K562 (cell line): ENCODE data around the gene TOR1B. TPM values are rescaled to one million over a fixed set of nuclear protein-coding genes. Genes with fewer than 3 reads are reported as not detected.

Source experiments
- ATAC-seq: fragments of 200-7000 bp; cut with Tn5 transposase; 3 replicates; pipeline ENCODE4 v1.9.1; 2020; ENCODE audit warnings: moderate library complexity
- BruUV-seq: library from RNA; stranded (reverse); fragments of 400-500 nt; replicated peaks from 2 replicates; lab custom pipeline; 2021; lab: Mats Ljungman, UMichigan
- CTCF ChIA-PET: fragments of 300-600 bp; formaldehyde crosslinking; extraction: SDS; loops from one replicate; lab custom pipeline; 2021; ENCODE audit warnings: low intra/inter-chr PET ratio; lab: Yijun Ruan, JAX
- POLR2A ChIA-PET: fragments of 300-600, 350-650 bp; sonication (Branson Sonifier 250); formaldehyde crosslinking; extraction: SDS; loops from one replicate; lab custom pipeline; 2021; ENCODE audit warnings: antibody characterized with exemption, inconsistent platforms; lab: Yijun Ruan, JAX
- DNase-seq, 4 experiments: peaks; one replicate each; pipeline versions ENCODE4 v3.0.0 to v3.0.0-alpha.2; 2011 to 2018; ENCODE audit warnings: low spot score in 3 of 4, mixed read lengths in 3 of 4; ENCODE audit errors: extremely low read depth in 1 of 4
- FAIRE-seq: peaks from 2 replicates; lab custom pipeline; 2011; peaks lifted over from hg19 to GRCh38; lab: Jason Lieb, UNC
- H2AFZ ChIP-seq: 2 replicates; pipeline ENCODE4 v1.6.0; 2011; ENCODE audit warnings: low read depth, low read length, control low read depth, inconsistent platforms
- H3K27ac ChIP-seq: fragments of 200-600 bp; 3 replicates; pipeline ENCODE4 v1.8.0; 2011; ENCODE audit warnings: low read depth, mild to moderate bottlenecking, control low read depth, inconsistent platforms, low read length, moderate library complexity, mixed read lengths; ENCODE audit errors: extremely low read depth
- H3K27me3 ChIP-seq, 2 experiments: fragments of 300-600 bp in 1 of 2; 2 replicates in 1 of 2; 3 replicates in 1 of 2; pipeline versions ENCODE4 v1.6.0 to v1.8.0; 2011; ENCODE audit warnings: inconsistent platforms in 2 of 2, low read length in 2 of 2, mild to moderate bottlenecking in 1 of 2, mixed read lengths in 1 of 2, moderate library complexity in 1 of 2; ENCODE audit not compliant: control insufficient read depth in 2 of 2, insufficient read depth in 2 of 2
- H3K36me3 ChIP-seq: fragments of 300-600 bp; 3 replicates; pipeline ENCODE4 v1.8.0; 2011; ENCODE audit warnings: mild to moderate bottlenecking, low read length, inconsistent platforms; ENCODE audit not compliant: control insufficient read depth, insufficient read depth
- H3K4me1 ChIP-seq, 2 experiments: fragments of 200-600 bp in 1 of 2; replicated peaks in 1 of 2; 2 replicates in 1 of 2; 3 replicates in 1 of 2; pipeline versions ENCODE4 v1.5.1 to v1.8.0; 2011; ENCODE audit warnings: inconsistent platforms in 2 of 2, low read length in 2 of 2, mild to moderate bottlenecking in 1 of 2, mixed read lengths in 1 of 2, moderate library complexity in 1 of 2; ENCODE audit not compliant: control insufficient read depth in 2 of 2, insufficient read depth in 2 of 2
- H3K4me2 ChIP-seq: 2 replicates; pipeline ENCODE4 v1.6.1; 2011; ENCODE audit warnings: low read length, control low read depth, inconsistent platforms, mixed read lengths; ENCODE audit not compliant: insufficient read depth
- H3K4me3 ChIP-seq: fragments of 200-600 bp; sonication (generic), shearing (Covaris generic); 2 replicates; pipeline ENCODE4 v1.5.1; 2016; ENCODE audit warnings: control low read depth, inconsistent platforms
- H3K79me2 ChIP-seq: fragments of 200-600 bp; 3 replicates; pipeline ENCODE4 v1.8.0; 2011; ENCODE audit warnings: low read length, inconsistent platforms; ENCODE audit not compliant: control insufficient read depth, insufficient read depth
- H3K9ac ChIP-seq, 2 experiments: 2 replicates each; pipeline versions ENCODE4 v1.6.0 to v1.6.1; 2011; ENCODE audit warnings: low read depth in 2 of 2, low read length in 2 of 2, control low read depth in 1 of 2, inconsistent platforms in 1 of 2, mild to moderate bottlenecking in 1 of 2, mixed read lengths in 1 of 2; ENCODE audit not compliant: insufficient read depth in 1 of 2
- H3K9me1 ChIP-seq: one replicate; pipeline ENCODE4 v1.6.0; 2011; ENCODE audit warnings: inconsistent platforms, mild to moderate bottlenecking, low read length, moderate library complexity; ENCODE audit not compliant: control insufficient read depth, insufficient read depth
- H3K9me3 ChIP-seq: replicated peaks from 2 replicates; pipeline ENCODE4 v1.5.1; 2011; ENCODE audit warnings: low read depth, low read length, inconsistent platforms; ENCODE audit not compliant: control insufficient read depth, insufficient read depth
- H4K20me1 ChIP-seq: replicated peaks from 2 replicates; pipeline ENCODE4 v1.6.1; 2011; ENCODE audit warnings: low read length, inconsistent platforms, mixed read lengths; ENCODE audit not compliant: control insufficient read depth, insufficient read depth
- ARNT ChIP-seq, 2 experiments: fragments of 450-650 bp; IDR thresholded peaks; 2 replicates each; pipeline ENCODE4 v1.6.1; 2016; ENCODE audit warnings: mild to moderate bottlenecking in 1 of 2
- BHLHE40 ChIP-seq: IDR thresholded peaks from 2 replicates; pipeline ENCODE4 v1.6.1; 2011; ENCODE audit warnings: low read length, improper control_type of control experiment
- E2F6 ChIP-seq, 2 experiments: IDR thresholded peaks; 2 replicates each; pipeline ENCODE4 v1.6.1; 2011; ENCODE audit warnings: borderline replicate concordance in 1 of 2, control low read depth in 1 of 2, low read depth in 1 of 2, low read length in 1 of 2, mild to moderate bottlenecking in 1 of 2, mixed read lengths in 1 of 2, moderate library complexity in 1 of 2; ENCODE audit not compliant: insufficient read depth in 1 of 2, insufficient read length in 1 of 2, poor library complexity in 1 of 2, severe bottlenecking in 1 of 2; ENCODE audit errors: extremely low read depth in 1 of 2
- KLF1 ChIP-seq: fragments of 450-650 bp; IDR thresholded peaks from 2 replicates; pipeline ENCODE4 v1.6.1; 2016; ENCODE audit warnings: missing genetic modification characterization, missing compliant biosample characterization
- MYC ChIP-seq, 2 experiments: fragments of 250-450 bp in 1 of 2; sonication (Bioruptor Pico) in 1 of 2; IDR thresholded peaks; 2 replicates each; pipeline versions ENCODE4 v1.5.1 to v1.6.1; 2012 to 2021; ENCODE audit warnings: low read depth in 2 of 2, borderline replicate concordance in 1 of 2, improper control_type of control experiment in 1 of 2, low read length in 1 of 2, mild to moderate bottlenecking in 1 of 2, moderate library complexity in 1 of 2
- RB1 ChIP-seq: fragments of 450-650 bp; IDR thresholded peaks from 2 replicates; pipeline ENCODE4 v1.6.1; 2017; ENCODE audit warnings: low read depth, mild to moderate bottlenecking
- SAP30 ChIP-seq: fragments of 200-600 bp; sonication (generic); IDR thresholded peaks from 2 replicates; pipeline ENCODE4 v1.6.1; 2012; ENCODE audit warnings: borderline replicate concordance, low read depth, mild to moderate bottlenecking, moderate library complexity, low read length, control low read depth, inconsistent platforms; ENCODE audit not compliant: insufficient read depth, poor library complexity, severe bottlenecking
- SMARCA4 ChIP-seq: fragments of 450-650 bp; IDR thresholded peaks from 2 replicates; pipeline ENCODE4 v1.6.1; 2016
- XRCC4 ChIP-seq: IDR thresholded peaks from one replicate; pipeline ENCODE4 v1.6.1; 2011; ENCODE audit not compliant: insufficient read depth, insufficient read length; ENCODE audit errors: extremely low read depth
- ZBTB49 ChIP-seq: sonication (generic); formaldehyde crosslinking; IDR thresholded peaks from 2 replicates; pipeline ENCODE4 v1.8.0; 2022; ENCODE audit warnings: missing genetic modification reagents, mild to moderate bottlenecking, borderline replicate concordance
- ZFP1 ChIP-seq: fragments of 450-650 bp; formaldehyde crosslinking; IDR thresholded peaks from 2 replicates; pipeline ENCODE4 v1.4.0; 2020; ENCODE audit warnings: mild to moderate bottlenecking, mixed read lengths
- ZKSCAN1 ChIP-seq: fragments of 150-350 bp; IDR thresholded peaks from 2 replicates; pipeline ENCODE4 v1.6.1; 2016; ENCODE audit warnings: low read depth, low read length
- WGBS: fragments of 100-300 bp; shearing (Covaris generic); methylation state at CpG from one replicate; pipeline ENCODE4 v1.1.6; 2016; ENCODE audit warnings: low coverage, mixed read lengths; ENCODE audit not compliant: insufficient coverage; ENCODE audit errors: missing lambda C conversion rate; 5-methylcytosine and 5-hydroxymethylcytosine counted together
- in situ Hi-C: fragments of 300-500 bp; cut with MboI; formaldehyde crosslinking; loops from 4 replicates; pipeline ENCODE4 v1.15.0; 2018; ENCODE audit warnings: inconsistent platforms, mixed read lengths
- intact Hi-C: fragments of 100-400 bp; cut with micrococcal nuclease; formaldehyde crosslinking; loops from 2 replicates; pipeline ENCODE4 v1.14.2; 2022
- polyA plus RNA-seq, 8 experiments: library from polyadenylated mRNA; depleted of rRNA in 4 of 8; stranded (reverse) in 5 of 8; unstranded in 3 of 8; fragments of >200 nt; fragmentation: Nextera tagmentation in 2 of 8; fragmentation: Illumina TruSeq in 1 of 8; extraction: Ambion mirVana in 2 of 8; extraction: Trizol in 1 of 8; gene quantifications; 2 replicates each; pipeline versions ENCODE4 v1.2.1 to v1.2.3, GENCODE V29; 2011 to 2014; ENCODE audit warnings: inconsistent platforms in 1 of 8, missing spikeins in 1 of 8
- total RNA-seq, 7 experiments: library from RNA; depleted of rRNA in 6 of 7; stranded (reverse); fragments of >200 nt in 6 of 7; fragmentation: Illumina TruSeq in 2 of 7; extraction: Trizol in 2 of 7; gene quantifications; 2 replicates each; pipeline versions ENCODE4 v1.2.1 to v1.2.3, GENCODE V29; 2011 to 2021; ENCODE audit warnings: low replicate concordance in 1 of 7
- TF ChIP-seq, protein P1 (sequence below): conservative IDR thresholded peaks from 2 replicates; pipeline ENCODE4 v1.6.1; 2011; ENCODE audit warnings: low read depth, mild to moderate bottlenecking, low read length; ENCODE audit not compliant: control insufficient read depth
- TF ChIP-seq, protein P2 (sequence below): fragments of 450-650 bp; IDR thresholded peaks from 2 replicates; pipeline ENCODE4 v1.6.1; 2016

The TOR1B gene
- total and polyA plus RNA-seq, 9 of the 15 experiments (the other 6 are each of a cell fraction or from before 2014, with no cell fraction given) = 4.2 to 36.5 (median 24.6) TPM

- POLR2A ChIA-PET = interaction anchor here (0.6 to 5.5 kb wide), 8 partner anchors 8 to 352 kb away, joined by 3 to 39 read pairs (median 5); no protein-coding TSS in a partner anchor
- in situ Hi-C loops = no loop called here
- peak in 2 of 4 experiments; percentile 43 to 63 for DNase-seq
- peaks cover 78% of the 10 kb centered on the region for H3K79me2 ChIP-seq
- no peaks in the 10 kb centered on the region for H3K27me3 ChIP-seq
- peak; percentile 7; the same call in 2 of the 3 replicates for ATAC-seq
- intact Hi-C loops = no loop called here
- H3K9me3 ChIP-seq = no peaks in the 10 kb centered on the region
- 18% methylated on average over 16 of the region's 16 CpGs for WGBS
- peaks cover 9% of the 10 kb centered on the region for H3K9me1 ChIP-seq
- H3K4me2 ChIP-seq = peak overlapping the region; percentile 89
- peak overlapping the region; percentile 80 for H3K27ac ChIP-seq
- H2AFZ ChIP-seq = no peak overlapping the region
- peaks cover 48% of the 10 kb centered on the region for H3K36me3 ChIP-seq
- no TSS peak for BruUV-seq
- no peaks in the 10 kb centered on the region for H4K20me1 ChIP-seq
- CTCF ChIA-PET = no interaction called here
- peak overlapping the region; percentile 88 to 97 for H3K9ac ChIP-seq
- peak overlapping the region; percentile 90 for H3K4me3 ChIP-seq
- peaks cover 45 to 48% of the 10 kb centered on the region in 2 experiments for H3K4me1 ChIP-seq
- FAIRE-seq = no peak
- TF ChIP-seq RB1 = no peak
- no peak for TF ChIP-seq SMARCA4
- no peak for TF ChIP-seq SAP30
- TF ChIP-seq MYC (IDR thresholded peaks at IDR 0.05; ENCODE audit: low read depth, low read length) = no peak
- TF ChIP-seq MYC (CRISPR knock-in tag; IDR thresholded peaks at IDR 0.05; ENCODE audit: borderline replicate concordance, low read depth) = 0 out of 2 replicates have a peak, but pooled peaks have one; percentile 8
- no peak for TF ChIP-seq E2F6 (IDR thresholded peaks at IDR 0.05; ENCODE audit: borderline replicate concordance in 1 of 2, extremely low read depth in 1 of 2, insufficient read depth in 1 of 2, insufficient read length in 1 of 2, low read depth in 1 of 2, low read length in 1 of 2, poor library complexity in 1 of 2, severe bottlenecking in 1 of 2)
- TF ChIP-seq ZKSCAN1 = no peak
- no peak for TF ChIP-seq XRCC4
- no peak for TF ChIP-seq KLF1 (tag)
- TF ChIP-seq BHLHE40 = peak; percentile 71
- peak in 1 of 2 experiments; percentile 67; a peak in 1 of 4 replicates for TF ChIP-seq ARNT (IDR thresholded peaks at IDR 0.05)
- no peak for TF ChIP-seq ZBTB49 (CRISPR knock-in tag)
- TF ChIP-seq, protein P1, sequence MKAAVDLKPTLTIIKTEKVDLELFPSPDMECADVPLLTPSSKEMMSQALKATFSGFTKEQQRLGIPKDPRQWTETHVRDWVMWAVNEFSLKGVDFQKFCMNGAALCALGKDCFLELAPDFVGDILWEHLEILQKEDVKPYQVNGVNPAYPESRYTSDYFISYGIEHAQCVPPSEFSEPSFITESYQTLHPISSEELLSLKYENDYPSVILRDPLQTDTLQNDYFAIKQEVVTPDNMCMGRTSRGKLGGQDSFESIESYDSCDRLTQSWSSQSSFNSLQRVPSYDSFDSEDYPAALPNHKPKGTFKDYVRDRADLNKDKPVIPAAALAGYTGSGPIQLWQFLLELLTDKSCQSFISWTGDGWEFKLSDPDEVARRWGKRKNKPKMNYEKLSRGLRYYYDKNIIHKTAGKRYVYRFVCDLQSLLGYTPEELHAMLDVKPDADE = 0 out of 2 replicates have a peak, but pooled peaks have one; percentile 57
- TF ChIP-seq ZFP1 (CRISPR knock-in tag) = no peak
- TF ChIP-seq, protein P2, sequence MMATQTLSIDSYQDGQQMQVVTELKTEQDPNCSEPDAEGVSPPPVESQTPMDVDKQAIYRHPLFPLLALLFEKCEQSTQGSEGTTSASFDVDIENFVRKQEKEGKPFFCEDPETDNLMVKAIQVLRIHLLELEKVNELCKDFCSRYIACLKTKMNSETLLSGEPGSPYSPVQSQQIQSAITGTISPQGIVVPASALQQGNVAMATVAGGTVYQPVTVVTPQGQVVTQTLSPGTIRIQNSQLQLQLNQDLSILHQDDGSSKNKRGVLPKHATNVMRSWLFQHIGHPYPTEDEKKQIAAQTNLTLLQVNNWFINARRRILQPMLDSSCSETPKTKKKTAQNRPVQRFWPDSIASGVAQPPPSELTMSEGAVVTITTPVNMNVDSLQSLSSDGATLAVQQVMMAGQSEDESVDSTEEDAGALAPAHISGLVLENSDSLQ = 0 out of 2 replicates have a peak, but pooled peaks have one; percentile 12
Measured at GRCh38 chr9:129836311-129837007, 33.5 kb downstream of the TOR1B start.
